HG03066 (cell line): ENCODE results near the gene SP140.
A peak's percentile ranks its signal among the peaks of the same experiment; 100 is the strongest.
"Not testable (repeated sequence)": the region's sequence is repeated elsewhere in the genome, so short reads cannot be mapped to it uniquely, and the experiment has no call there.

Source experiments
- ATAC-seq: cut with Tn5 transposase; IDR thresholded peaks from one replicate; pipeline ENCODE4 v1.9.1; 2021; ENCODE audit warnings: low read depth; ENCODE audit not compliant: unreplicated experiment

Gene SP140

DNA sequence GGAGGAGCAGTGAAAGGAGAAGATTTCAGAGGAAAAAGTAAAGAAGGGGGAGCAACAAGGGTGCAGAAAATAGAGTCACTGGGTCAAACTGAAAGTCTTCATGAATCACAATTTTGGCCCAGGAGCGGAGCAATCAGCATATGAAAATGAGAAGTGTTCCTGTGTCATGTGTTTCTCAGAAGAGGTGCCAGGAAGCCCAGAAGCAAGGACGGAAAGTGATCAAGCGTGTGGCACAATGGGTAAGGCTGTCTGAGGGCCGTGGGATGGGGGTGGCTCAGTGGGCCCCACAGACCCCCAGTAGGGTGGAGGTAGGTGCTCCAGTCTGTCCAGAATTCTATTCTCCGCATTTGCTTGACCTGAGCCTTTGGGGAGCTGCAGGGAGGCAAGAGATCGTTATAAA is 44.2 kb downstream of the SP140 start:
- ATAC-seq: no peak

DNA sequence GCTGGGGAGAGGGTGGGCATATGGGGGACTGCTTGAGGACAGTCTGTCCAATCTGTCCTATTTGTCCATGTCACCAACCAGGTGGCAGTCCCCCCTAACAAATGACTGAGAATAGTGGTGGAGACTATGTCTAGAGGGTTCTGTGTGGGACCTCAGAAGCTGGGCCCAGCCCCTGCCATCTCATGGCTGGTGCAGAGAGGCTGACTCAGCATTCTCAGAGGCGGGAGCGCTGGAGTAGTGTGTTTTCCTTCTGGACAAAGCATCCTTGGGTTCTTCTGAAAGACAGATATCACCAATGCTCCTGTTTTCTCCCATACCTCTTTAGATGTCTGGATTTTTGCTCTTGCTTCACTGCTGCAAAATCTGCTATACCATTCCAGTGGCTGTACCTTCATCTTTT is 57.4 kb downstream of the SP140 start:
- no peak for ATAC-seq

DNA sequence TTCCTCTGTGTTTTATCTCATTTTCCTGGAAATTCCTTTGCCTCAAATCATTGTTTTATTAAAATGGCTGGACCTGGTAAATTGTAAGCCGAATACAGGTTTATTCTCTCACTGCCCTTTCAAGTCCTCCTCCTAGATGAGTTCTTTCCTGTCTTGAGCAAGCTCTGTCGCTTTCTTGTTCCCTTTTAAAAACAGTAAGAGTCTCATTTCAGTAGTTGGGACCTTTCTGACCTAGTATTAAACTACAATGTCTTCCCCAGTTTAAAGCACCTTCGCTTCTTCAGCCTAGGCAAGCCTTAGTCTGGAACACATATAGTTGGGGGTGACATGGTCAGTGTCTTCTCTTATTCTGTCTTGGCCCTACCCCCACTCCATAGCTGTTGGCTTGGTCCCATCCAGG is 60.5 kb downstream of the SP140 start:
- ATAC-seq: no peak

DNA sequence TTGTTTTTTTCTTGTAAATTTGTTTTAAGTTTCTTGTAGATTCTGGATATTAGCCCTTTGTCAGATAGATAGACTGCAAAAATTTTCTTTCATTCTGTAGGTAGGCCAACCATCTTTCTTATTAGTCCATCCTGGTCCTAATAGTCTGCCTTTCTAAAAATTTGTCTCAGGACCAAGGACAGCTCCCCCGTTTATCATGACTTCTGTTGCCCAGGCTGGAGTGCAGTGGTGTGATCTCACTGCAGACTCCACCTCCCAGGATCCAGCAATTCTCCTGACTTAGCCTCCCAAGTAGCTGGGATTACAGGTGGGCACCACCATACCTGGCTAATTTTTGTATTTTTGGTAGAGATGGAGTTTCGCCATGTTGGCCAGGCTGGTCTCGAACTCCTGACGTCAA is 63.8 kb downstream of the SP140 start:
- not testable (repeated sequence) for ATAC-seq

DNA sequence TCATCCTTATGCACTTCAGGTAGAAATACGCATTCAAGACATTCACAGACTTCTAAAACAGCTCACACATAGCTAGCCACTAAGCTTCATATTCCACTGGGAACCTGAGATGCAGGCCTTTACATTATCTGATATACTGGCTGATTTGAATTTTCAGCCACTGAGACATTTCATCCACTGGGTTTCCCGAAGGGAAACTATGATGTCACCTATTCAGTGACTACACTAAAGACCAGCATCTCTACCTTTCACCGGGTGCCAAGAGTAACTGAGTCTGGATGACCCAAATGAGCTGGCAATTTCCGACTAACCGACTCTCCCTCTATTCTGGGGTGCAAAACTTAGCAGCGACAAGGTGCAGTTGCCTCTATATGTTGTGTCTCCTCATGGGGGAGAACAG is 69.7 kb downstream of the SP140 start:
- no peak for ATAC-seq

DNA sequence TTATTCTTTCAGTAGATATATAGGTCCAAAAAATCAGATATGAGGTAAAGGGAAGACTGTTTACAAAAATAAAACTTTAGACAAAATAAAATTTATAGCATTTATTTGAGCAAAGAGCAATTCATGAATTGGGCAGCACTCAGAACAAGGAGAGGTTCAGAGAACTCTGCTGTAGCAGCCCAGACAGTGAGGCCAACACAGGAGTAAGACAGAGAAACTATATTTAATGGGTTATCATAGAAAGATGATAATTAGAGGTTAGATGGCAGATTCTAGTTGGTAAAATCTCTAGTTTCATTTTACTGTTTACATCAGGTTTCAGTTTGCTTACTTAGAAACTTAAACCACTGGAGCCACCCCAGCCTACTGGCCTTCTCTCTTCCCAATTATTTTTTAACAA is 71.4 kb downstream of the SP140 start:
- no peak for ATAC-seq

DNA sequence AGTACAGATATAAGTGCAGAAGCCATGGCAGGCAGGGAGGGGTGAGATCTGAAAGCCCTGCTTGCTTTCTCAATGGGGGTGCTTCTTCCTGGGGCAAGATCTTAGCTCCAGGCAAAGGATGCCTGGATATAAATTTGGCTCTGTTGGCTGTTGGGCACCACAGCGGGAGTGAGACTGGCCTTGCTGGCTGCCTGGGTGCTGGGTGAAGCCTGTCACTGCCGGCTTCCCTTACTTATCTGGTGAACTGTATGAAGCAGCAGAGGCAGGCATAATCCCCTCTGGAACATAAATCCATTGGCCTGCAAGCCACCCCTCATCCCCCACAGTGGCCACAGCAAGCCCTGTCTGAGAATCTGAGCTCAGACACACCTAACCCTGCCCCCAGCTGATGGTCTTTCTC is 74.1 kb downstream of the SP140 start:
- no peak for ATAC-seq

DNA sequence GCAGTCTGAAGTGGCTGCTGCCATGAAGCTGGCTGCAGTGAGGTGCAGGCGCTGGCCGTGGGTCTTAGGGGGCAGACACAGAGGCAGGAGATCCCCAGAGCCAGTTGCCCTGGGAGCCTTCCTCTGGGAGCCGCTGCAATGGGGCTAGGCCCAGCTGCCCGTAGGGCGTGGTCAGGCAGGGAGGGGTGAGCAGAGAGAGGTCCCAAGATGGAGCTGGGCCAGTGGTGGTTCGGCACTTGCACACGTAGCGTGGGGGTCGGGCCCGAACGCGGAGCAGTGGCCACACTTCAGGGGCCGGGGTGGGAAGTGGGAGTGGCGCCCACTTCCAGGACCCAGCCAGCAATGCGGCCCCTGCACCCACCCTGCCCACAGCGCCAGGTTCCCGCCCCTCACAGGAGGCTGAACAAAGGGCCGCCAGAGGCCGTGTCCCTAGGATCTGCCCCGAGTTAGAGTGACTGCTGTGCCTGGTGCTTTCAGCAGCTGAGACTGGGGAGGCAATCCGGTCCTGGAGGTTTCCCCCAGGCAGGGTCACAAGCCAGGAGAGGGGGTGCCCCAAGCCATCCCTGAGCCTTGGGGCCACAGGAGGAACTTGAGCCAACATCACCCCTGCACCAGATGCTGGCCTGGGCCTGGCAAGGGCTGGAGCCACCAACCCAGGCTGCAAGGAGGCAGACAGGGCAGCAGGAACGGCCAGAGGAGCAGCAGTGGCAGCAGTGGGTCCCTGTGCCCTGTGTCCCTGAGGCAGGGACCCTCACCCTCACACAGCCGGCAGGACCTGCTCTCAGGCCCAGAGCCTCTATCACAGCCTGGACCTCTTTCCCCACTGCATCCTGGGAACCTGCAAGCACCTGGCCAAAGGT is 80.1 kb downstream of the SP140 start:
- no peak for ATAC-seq

DNA sequence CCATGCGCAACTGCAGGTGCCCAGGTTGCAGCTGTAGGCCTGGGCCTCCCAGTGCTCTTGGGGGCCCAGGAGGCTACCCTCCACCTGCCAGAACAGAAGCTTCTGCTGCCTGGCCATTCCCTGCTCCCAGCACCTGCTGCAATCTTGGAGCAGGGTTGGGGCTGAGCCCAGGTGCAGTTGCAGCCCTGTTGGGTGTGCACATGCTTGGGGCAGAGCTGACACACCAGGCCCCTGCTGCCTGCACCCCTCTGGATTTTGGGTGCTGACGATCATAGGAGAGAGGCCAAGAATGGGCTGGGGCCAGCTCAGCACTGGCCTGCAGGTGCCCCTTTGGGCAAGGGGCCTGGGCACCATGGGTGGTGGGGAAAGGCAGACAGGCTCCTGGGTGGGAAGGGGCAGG is 80.9 kb downstream of the SP140 start:
- no peak for ATAC-seq

DNA sequence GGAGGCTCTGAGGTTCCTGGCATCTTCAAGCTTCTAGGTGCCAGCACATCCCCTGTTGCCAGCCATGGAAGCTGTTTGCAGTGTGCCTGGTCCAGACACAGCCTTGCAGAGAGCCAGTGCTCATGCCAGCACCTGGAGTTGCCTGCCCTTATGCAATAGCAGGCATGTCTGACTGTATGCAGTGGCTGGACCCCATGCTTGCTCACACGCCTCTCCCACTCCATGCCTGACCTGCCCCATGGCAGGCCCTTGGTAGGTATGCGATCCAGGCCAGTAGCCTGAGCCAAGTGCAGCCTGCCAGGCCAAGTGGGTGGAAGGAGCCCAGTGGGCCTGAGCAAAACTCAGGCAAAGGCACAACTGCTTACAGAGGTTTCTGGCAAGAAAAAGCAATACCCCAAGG is 81.9 kb downstream of the SP140 start:
- no peak for ATAC-seq

DNA sequence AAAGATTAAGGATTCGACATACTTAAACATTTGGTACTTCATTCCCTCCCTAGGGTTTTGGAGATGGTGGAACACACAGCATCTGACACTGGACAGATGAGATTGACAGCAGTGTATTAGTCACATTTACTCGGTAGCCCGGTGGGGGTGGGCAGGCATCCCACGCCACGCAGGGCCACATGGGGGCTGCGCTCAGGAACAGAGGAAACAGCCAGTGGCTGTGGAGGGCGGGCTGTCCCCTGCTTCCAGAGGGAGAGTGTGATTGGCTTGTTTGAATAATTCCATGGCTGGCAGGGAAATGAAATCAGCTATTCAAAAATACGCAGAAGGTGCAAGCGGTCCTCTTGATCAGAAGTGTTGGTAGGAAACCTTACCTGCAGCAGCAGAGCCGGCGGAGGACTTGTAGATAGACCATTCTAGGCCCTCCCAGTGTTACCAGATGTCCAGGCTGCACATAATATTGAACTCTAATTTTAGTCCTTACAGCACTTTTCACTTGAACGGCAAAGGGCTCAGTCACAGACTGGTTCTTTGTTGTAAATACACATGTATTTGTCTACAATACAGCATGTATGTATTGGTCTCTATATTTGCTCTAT is 83.0 kb downstream of the SP140 start:
- ATAC-seq: no peak

DNA sequence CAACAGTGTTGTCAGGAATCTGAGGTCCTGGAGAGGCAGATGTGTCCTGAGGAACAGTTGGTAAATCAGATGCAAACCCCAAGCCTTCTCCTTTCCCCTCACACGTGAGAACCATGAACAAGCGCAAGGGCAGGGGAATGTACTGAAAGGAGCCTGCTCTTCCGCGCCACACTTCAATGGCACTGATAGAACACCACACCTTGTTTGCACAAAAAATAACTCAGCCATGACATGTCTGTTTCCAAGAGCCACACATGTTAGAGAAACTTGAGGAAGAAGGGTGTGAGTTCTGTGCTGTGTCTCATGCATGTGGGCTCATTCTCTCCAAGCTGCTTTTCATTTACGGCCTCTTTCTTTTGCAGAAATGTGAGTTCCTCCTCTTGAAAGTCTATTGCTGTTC is 85.3 kb downstream of the SP140 start:
- not testable (repeated sequence) for ATAC-seq

DNA sequence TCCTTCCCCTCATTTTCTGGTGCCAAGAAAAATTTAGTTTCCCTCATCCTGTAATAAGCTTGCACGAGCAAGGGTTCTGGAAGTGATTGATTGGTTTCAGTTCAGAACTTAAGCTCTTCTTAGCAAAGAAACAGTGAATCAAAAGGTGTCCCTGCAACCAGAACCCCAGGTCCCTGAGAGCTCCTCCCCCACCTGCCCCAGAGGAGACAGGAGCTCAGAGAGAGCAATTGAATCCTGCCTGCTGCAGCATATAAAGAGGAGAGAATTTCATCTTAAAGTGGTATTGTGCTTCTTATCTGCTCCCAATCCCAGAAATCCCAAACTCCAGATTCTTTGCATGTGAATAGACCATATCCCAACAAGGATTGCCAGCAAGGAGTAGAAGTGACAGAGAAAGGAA is 86.1 kb downstream of the SP140 start:
- not testable (repeated sequence) for ATAC-seq

DNA sequence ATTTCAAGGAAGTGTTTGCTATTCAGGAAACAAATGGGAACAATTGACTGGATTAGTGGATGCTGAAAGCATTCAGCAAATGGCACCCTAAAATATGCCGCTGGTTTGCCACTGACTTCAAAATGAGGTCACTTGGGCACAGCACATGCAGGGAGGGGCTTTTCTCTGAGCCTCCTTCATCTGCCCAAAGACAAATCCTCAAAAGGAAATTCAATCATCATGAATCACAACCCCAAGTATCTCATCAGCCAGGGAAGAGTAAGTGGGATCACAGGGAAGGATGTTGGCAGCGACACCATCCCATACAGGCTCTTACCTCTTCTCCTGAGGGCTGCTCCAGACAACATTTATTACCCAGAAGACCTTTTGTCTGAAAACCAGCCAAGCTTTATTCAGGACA is 87.1 kb downstream of the SP140 start:
- ATAC-seq: no peak

DNA sequence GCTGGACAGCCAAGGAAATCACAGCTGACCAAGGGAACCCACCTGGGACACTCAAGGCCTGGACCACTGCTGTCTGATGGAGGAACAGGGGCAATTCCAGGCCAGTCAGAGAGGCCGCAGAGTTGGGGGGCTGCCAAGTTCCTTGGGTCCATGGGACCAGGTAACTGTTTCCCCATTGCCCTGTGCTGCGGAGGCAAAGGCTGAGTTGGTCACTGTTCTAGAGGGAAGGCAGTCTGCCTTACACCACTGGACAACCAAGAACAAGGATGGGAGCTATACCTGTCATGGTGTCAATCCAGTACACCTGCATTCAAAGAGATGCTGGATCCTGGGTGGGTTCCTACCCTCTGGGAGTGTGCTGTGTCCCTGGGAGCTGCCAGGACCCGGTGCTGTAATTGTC is 91.8 kb downstream of the SP140 start:
- no peak for ATAC-seq

DNA sequence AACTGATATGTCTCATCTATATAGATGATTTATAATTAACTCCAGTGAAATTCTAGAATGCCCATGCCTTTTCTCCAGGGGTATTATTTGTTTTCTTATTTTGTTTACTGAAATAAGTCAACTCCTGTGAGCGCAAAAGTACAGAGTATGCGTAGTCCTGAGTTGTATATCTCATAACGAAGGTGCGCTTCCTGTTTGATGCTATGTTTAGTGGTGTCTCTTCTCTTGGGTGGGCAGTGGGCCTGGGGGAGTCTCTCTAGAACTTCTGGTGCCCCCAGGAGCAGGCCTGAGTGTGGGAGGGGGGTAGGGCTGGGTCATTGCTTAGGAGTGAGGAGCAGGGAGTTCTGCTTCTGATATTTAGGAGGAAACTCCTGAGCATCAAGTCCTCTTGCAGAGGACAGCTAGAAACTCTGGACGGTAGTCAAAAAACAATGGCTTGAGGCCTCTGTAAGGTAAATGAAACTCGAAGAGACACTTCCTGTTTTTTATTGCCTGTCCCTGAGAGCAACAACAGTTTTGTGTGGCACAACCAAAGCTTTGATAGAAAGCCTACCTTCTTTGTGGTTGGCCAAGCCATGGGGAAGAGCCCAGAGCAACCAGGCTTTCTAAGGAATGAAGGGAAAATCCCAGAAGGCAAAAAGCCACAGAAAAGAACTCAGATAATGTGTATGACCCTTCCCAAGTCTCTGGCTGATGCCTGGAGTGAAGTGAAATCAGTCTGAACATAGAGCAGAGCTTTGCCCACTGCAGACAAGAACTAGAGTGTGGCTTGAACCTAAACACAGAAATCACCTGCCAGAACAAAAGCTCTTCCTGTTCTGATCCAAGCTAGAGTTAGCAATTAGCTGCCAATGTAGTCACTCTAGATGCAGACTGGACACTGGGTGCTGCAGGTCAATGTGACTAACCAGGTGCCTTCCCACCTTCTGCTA is 92.9 kb downstream of the SP140 start:
- ATAC-seq: peak; percentile 59

DNA sequence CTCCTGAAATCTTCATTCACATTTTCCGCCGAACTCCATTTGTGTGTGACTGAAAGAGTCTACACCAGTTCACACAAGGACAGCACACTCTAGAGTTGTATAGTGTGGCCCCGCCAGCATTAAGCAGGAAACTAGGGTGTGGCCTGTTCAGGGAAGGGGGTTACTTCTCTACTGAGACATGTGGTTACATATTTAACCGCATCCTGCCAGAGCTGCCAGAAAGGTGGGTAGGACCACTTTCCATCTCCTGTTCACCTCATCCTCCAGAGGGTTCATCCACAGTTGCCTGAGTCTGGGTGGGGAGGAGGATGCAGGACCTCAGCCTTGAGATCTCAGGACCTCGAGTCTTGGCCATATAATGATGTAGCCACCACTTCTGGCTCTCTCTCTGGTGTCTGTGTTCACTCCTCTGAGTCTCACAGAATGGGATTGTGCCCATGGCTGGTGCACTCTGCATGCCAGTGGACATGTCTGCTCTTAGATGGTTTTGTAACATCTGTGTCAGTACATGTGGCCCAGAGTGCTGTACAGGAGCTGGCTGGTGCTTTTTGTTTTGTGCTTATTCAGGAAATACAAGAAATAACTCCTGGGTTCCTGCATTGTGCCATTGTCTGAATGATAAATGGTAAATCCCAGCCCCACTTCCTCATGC is 93.8 kb downstream of the SP140 start:
- ATAC-seq: peak; percentile 66

DNA sequence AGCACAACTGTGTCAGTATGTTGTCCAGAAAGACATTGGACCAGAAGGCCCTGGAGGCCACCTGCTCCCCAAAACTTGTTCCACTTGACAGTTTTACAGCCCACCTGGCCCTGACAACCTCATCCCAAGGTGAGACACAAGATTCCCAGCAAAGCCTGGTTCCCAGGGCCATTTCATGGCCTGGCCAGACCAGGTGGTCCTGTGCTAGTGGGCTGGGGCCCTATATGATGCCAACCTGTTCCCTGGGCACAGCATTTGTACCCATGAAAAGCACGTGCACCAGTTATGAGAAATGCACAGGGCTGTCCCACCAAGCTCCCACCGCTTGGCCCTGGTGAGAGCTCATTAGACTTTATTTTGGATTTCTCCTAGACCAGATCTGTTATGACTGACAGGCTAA is 95.5 kb downstream of the SP140 start:
- ATAC-seq: no peak

DNA sequence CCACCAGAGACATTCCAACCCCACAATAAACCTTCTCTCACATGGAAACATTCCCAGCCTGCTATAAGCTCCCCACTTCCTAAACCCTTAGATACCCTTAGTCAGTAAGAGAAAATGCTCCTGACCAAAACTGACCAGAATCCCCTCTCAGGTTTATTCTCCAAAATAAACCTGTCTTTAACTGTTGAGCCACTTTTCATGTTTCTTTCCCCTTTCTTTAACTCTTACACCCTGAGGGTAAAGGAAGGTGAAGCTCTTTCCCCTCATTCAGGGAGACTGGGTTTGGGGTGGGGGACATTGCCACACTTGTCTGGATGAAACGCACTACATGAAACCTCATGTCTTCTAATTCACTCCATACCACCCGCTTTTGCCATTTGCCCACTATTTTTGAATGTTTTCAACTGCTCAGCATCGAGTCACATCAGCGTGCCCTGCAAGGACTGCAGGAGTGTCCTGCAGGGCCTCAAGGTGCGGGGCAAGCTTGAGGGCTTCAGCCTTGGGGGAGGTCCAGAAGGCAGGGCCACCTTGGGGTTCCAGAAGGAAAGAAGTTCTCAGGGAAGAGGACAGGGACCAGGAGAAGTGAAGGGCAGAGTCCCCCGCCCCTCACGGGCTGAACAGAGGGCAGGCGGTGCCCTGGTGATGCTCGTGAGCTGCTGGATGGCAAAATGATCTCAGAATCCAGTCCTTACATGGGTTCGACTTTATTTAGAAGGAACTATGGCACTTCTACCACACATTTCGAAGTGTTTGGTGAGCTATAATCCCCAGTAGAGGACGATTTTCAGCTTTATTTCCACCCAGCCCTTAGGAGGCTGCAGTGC is 97.2 kb downstream of the SP140 start:
- ATAC-seq: no peak
